OCI-LY7 (cell line): ENCODE measurements around the gene BTBD9. TPM values are rescaled to one million over a fixed set of nuclear protein-coding genes. Genes with fewer than 3 reads are reported as not detected.

Experiments
- BruUV-seq: library from RNA; stranded (reverse); fragments of 400-500 nt; replicated peaks from 2 replicates; lab custom pipeline; 2021; lab: Mats Ljungman, UMichigan
- CTCF ChIA-PET: fragments of 300-600 bp; sonication (Branson Sonifier 250); formaldehyde crosslinking; loops from one replicate; lab custom pipeline; 2022; ENCODE audit warnings: antibody characterized with exemption; ENCODE audit not compliant: unreplicated experiment; lab: Charles Lee
- POLR2A ChIA-PET: fragments of 300-600 bp; sonication (Branson Sonifier 250); formaldehyde crosslinking; loops from one replicate; lab custom pipeline; 2022; ENCODE audit warnings: antibody characterized with exemption; lab: Charles Lee
- DNase-seq: peaks from one replicate; pipeline ENCODE4 v3.0.0-alpha.2; 2015; ENCODE audit warnings: low spot score
- H2AFZ ChIP-seq: fragments of 200-600 bp; sonication (generic), shearing (Covaris generic); 2 replicates; pipeline ENCODE4 v1.6.1; 2014; ENCODE audit warnings: mild to moderate bottlenecking, antibody characterized with exemption, low read length, moderate library complexity
- H3K27ac ChIP-seq: fragments of 200-600 bp; sonication (generic); 2 replicates; pipeline ENCODE4 v1.5.1; 2014; ENCODE audit warnings: mixed run types, low read depth, mild to moderate bottlenecking, moderate library complexity, low read length, inconsistent platforms; ENCODE audit not compliant: poor library complexity, severe bottlenecking
- H3K36me3 ChIP-seq: fragments of 200-600 bp; sonication (generic); 2 replicates; pipeline ENCODE4 v1.6.1; 2014; ENCODE audit warnings: mild to moderate bottlenecking, antibody characterized with exemption, low read length, moderate library complexity, mixed read lengths; ENCODE audit not compliant: insufficient read depth
- H3K4me1 ChIP-seq: fragments of 200-600 bp; sonication (generic); 2 replicates; pipeline ENCODE4 v1.5.1; 2014; ENCODE audit warnings: mild to moderate bottlenecking, low read length; ENCODE audit not compliant: insufficient read depth, poor library complexity, severe bottlenecking
- H3K4me2 ChIP-seq: fragments of 200-600 bp; sonication (generic); 2 replicates; pipeline ENCODE4 v1.6.1; 2014; ENCODE audit warnings: mild to moderate bottlenecking, low read length
- H3K4me3 ChIP-seq: fragments of 200-600 bp; sonication (generic); 2 replicates; pipeline ENCODE4 v1.5.1; 2014; ENCODE audit warnings: mild to moderate bottlenecking, low read depth, low read length; ENCODE audit not compliant: poor library complexity, severe bottlenecking
- H3K79me2 ChIP-seq: fragments of 200-600 bp; sonication (generic); 2 replicates; pipeline ENCODE4 v1.6.1; 2016; ENCODE audit warnings: low read depth, mild to moderate bottlenecking, low read length, moderate library complexity, mixed read lengths; ENCODE audit not compliant: insufficient read depth
- H3K9me2 ChIP-seq: fragments of 200-600 bp; sonication (generic); 2 replicates; pipeline ENCODE4 v1.6.1; 2016; ENCODE audit warnings: mild to moderate bottlenecking, low read length, mixed read lengths; ENCODE audit not compliant: insufficient read depth
- H3K9me3 ChIP-seq: fragments of 200-600 bp; sonication (generic); 2 replicates; pipeline ENCODE4 v1.6.1; 2014; ENCODE audit warnings: mild to moderate bottlenecking, mixed run types, low read length, mixed read lengths
- H4K20me1 ChIP-seq: fragments of 200-600 bp; sonication (generic); 2 replicates; pipeline ENCODE4 v1.6.1; 2014; ENCODE audit warnings: mild to moderate bottlenecking, antibody characterized with exemption, low read length, moderate library complexity, mixed read lengths; ENCODE audit not compliant: insufficient read depth
- EZH2phosphoT487 ChIP-seq: fragments of 200-600 bp; sonication (generic); IDR thresholded peaks from 2 replicates; pipeline ENCODE4 v1.6.1; 2018; ENCODE audit warnings: low read depth, borderline replicate concordance, mild to moderate bottlenecking, mixed run types, antibody characterized with exemption, low read length, moderate library complexity, mixed read lengths
- intact Hi-C: fragments of 100-400 bp; cut with micrococcal nuclease; formaldehyde crosslinking; loops from one replicate; pipeline ENCODE4 v1.10.0; 2022; ENCODE audit not compliant: unreplicated experiment
- total RNA-seq, 2 experiments: library from RNA; depleted of rRNA in 1 of 2; stranded (reverse); fragments of >200 nt in 1 of 2; shearing (Covaris generic) in 1 of 2; gene quantifications; 2 replicates each; pipeline ENCODE4 v1.2.3, GENCODE V29; 2014 to 2022
- TF ChIP-seq, protein P1 (sequence below): fragments of 200-600 bp; sonication (generic); conservative IDR thresholded peaks from 2 replicates; pipeline ENCODE4 v1.5.1; 2014; ENCODE audit warnings: mild to moderate bottlenecking, antibody characterized with exemption, low read length, moderate library complexity, mixed read lengths

The BTBD9 gene
- total RNA-seq, 2 experiments from 2014 or later = 5.9 to 7.3 TPM

DNA sequence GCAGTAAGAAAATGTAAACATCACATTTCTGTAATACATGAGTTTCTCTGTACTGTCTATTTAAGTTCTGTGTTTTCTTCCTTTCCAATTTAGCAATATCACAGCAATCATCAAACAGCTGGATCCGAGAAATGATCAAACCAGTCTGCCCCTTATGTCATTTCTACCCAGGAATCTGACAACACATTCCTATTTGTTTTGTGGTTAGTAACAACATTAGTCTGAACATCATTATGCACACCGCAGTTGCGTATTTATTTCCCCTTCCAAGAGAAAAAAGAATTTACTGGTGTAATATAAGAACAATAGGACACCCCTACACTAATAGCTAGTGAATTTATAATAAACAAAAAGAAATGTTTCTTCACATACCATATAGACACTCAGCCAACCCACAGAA is 179.5 kb downstream of the BTBD9 start:
- H3K4me3 ChIP-seq = no peak overlapping the region
- H3K9me3 ChIP-seq = no peaks in the 10 kb centered on the region
- CTCF ChIA-PET = no interaction called here
- BruUV-seq = no TSS peak
- DNase-seq = no peak
- no peaks in the 10 kb centered on the region for H3K9me2 ChIP-seq
- H3K36me3 ChIP-seq = no peaks in the 10 kb centered on the region
- H4K20me1 ChIP-seq = no peaks in the 10 kb centered on the region
- no peak for TF ChIP-seq EZH2phosphoT487
- TF ChIP-seq, protein P1, sequence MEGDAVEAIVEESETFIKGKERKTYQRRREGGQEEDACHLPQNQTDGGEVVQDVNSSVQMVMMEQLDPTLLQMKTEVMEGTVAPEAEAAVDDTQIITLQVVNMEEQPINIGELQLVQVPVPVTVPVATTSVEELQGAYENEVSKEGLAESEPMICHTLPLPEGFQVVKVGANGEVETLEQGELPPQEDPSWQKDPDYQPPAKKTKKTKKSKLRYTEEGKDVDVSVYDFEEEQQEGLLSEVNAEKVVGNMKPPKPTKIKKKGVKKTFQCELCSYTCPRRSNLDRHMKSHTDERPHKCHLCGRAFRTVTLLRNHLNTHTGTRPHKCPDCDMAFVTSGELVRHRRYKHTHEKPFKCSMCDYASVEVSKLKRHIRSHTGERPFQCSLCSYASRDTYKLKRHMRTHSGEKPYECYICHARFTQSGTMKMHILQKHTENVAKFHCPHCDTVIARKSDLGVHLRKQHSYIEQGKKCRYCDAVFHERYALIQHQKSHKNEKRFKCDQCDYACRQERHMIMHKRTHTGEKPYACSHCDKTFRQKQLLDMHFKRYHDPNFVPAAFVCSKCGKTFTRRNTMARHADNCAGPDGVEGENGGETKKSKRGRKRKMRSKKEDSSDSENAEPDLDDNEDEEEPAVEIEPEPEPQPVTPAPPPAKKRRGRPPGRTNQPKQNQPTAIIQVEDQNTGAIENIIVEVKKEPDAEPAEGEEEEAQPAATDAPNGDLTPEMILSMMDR = no peak
- H3K4me2 ChIP-seq = no peak overlapping the region
- intact Hi-C loops = no loop called here
- H3K4me1 ChIP-seq = no peaks in the 10 kb centered on the region
- no peak overlapping the region for H2AFZ ChIP-seq
- no peaks in the 10 kb centered on the region for H3K79me2 ChIP-seq
- no peak overlapping the region for H3K27ac ChIP-seq
- POLR2A ChIA-PET = no interaction called here

DNA sequence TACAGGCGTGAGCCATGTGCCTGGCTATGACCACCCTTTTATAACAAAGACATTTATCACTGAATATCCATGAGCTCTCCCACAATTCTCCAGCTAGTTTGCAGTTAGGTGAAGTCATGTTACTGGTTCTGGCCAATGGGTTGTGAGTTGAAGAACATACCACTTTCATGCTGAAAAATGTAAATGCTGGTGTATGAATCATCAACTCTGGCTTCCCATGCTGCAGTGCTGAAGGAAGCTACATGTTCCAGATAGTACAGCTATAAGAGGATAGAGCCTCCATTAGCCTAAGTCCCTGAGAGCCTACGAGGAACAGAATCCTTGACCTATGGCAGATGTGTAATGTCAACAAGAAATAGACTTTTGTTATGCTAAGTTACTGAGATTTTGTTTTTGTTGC is 180.4 kb downstream of the BTBD9 start:
- Histone ChIP-seq H3K9me2 (no peaks in the 10 kb centered on the region), H3K4me3 (no peak overlapping the region), H3K36me3 (no peaks in the 10 kb centered on the region), H2AFZ (no peak overlapping the region), H3K4me1 (no peaks in the 10 kb centered on the region), H3K4me2 (no peak overlapping the region), H3K9me3 (no peaks in the 10 kb centered on the region), H4K20me1 (no peaks in the 10 kb centered on the region), H3K79me2 (no peaks in the 10 kb centered on the region), H3K27ac (no peak overlapping the region)
- ChIA-PET POLR2A (no interaction called here), CTCF (no interaction called here)
- intact Hi-C loops = no loop called here
- no TSS peak for BruUV-seq
- TF ChIP-seq EZH2phosphoT487 = no peak
- TF ChIP-seq, protein P1 = no peak
- no peak for DNase-seq

DNA sequence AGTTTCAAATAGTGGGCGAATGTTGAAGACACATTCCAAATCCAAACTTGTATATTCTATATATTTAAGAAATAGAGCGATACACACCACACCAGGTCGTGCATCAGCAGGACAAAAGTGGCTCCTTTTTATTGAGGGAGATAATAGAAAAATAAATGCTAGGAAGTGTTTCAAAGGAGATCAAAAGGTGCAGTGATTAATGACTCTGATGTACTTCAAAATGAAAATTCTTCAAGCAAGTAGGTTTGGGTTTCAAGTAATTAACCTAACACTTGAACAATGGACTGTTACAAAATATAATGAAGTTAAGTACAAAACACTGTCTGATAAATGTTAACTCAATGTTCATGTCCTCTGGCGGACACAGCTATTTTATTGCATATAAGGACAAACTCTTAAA is 185.9 kb downstream of the BTBD9 start:
- ChIA-PET POLR2A (interaction anchor here (0.5 kb wide), 1 partner anchor 66 kb away, joined by 3 read pairs; no protein-coding TSS in a partner anchor), CTCF (no interaction called here)
- Histone ChIP-seq H3K4me2 (no peak overlapping the region), H3K4me1 (no peaks in the 10 kb centered on the region), H2AFZ (no peak overlapping the region), H3K9me2 (no peaks in the 10 kb centered on the region), H3K79me2 (no peaks in the 10 kb centered on the region), H3K27ac (no peak overlapping the region), H3K4me3 (no peak overlapping the region), H4K20me1 (no peaks in the 10 kb centered on the region; the same call in 1 of the 2 replicates), H3K9me3 (no peaks in the 10 kb centered on the region), H3K36me3 (no peaks in the 10 kb centered on the region)
- BruUV-seq = no TSS peak
- DNase-seq = no peak
- TF ChIP-seq, protein P1 = no peak
- no peak for TF ChIP-seq EZH2phosphoT487
- intact Hi-C loops = no loop called here
